Measurements from ENCODE around the gene AP4S1.
"Not testable (repeated sequence)": the region's sequence is repeated elsewhere in the genome, so short reads cannot be mapped to it uniquely, and the experiment has no call there.

AP4S1 gene

DNA sequence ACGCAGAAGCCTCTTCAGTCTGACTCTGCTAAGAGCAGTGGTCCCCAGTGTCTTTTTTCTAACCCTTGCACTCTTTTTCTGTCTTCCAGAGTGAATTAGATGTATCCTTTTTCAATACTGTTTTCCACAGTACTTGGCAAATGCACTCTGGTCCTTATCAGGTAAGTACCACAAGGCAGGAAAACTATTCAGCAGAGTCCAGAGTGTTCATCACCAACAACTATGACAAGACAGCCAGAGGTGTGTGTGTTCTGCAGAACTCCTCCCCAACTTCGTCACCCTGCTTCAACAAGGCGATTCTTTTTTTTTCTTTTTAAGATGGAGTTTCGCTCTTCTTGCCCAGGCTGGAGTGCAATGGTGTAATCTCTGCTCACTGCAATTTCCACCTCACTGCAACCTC lies 55.0 kb downstream of the AP4S1 start:
- Histone ChIP-seq H3K9ac (ENCODE audit: low read depth in 1 of 2, low read length in 2 of 2) (no peak overlapping the region), H3K36me3 (ENCODE audit: control insufficient read depth in 1 of 2, insufficient read depth in 2 of 2, low read length in 2 of 2) (peaks cover 0 to 8% of the 10 kb centered on the region in 2 donors)

DNA sequence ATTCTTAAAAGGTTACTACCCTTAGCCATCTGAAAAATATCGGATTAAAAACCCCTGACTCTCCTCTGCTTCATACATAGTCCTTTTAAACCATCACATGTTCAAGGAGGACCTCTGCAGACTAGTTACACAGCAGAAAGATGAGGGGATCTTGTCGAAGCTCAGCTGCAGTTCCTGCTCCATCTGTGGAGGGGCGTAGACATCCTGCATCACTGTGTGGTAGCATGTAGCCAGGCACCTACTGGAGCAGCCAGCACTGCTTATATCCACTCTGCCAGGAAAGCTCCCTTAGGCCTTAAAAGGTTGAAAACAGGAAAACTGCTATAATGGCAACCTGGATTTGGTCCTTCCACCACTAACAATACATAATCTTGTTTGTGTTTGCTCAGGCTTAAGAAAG lies 58.3 kb downstream of the AP4S1 start:
- Histone ChIP-seq H3K4me1 (ENCODE audit: control insufficient read depth in 1 of 2, insufficient read depth in 2 of 2, low read length in 2 of 2) (peaks cover 0 to 7% of the 10 kb centered on the region in 2 donors), H3K9ac (ENCODE audit: low read depth in 1 of 2, low read length in 2 of 2) (no peak overlapping the region), H3K9me3 (ENCODE audit: control insufficient read depth in 1 of 2, low read length in 2 of 2) (no peaks in the 10 kb centered on the region), H3K36me3 (ENCODE audit: control insufficient read depth in 1 of 2, insufficient read depth in 2 of 2, low read length in 2 of 2) (peaks cover 0 to 8% of the 10 kb centered on the region in 2 donors), H3K27ac (ENCODE audit: low read depth, low read length) (no peak overlapping the region), H3K27me3 (ENCODE audit: control insufficient read depth in 1 of 2, insufficient read depth in 2 of 2, low read length in 2 of 2) (no peaks in the 10 kb centered on the region), H3K4me3 (ENCODE audit: low read depth in 1 of 2, low read length in 2 of 2) (no peak overlapping the region)

More for the DNA sequence above, 55.0 kb downstream of the AP4S1 start:
- no peaks in the 10 kb centered on the region for H3K27me3 ChIP-seq (ENCODE audit: control insufficient read depth in 1 of 2, insufficient read depth in 2 of 2, low read length in 2 of 2)
- H3K27ac ChIP-seq (ENCODE audit: low read depth, low read length): no peak overlapping the region
- H3K4me1 ChIP-seq (ENCODE audit: control insufficient read depth in 1 of 2, insufficient read depth in 2 of 2, low read length in 2 of 2): peaks cover 0 to 7% of the 10 kb centered on the region in 2 donors
- no peak overlapping the region for H3K4me3 ChIP-seq (ENCODE audit: low read depth in 1 of 2, low read length in 2 of 2)
- H3K9me3 ChIP-seq (ENCODE audit: control insufficient read depth in 1 of 2, low read length in 2 of 2): no peaks in the 10 kb centered on the region

- no peak overlapping the region for H3K27ac ChIP-seq (ENCODE audit: low read depth, low read length)
- no peaks in the 10 kb centered on the region for H3K9me3 ChIP-seq (ENCODE audit: control insufficient read depth in 1 of 2, low read length in 2 of 2)
- no peak overlapping the region for H3K9ac ChIP-seq (ENCODE audit: low read depth in 1 of 2, low read length in 2 of 2)
- no peaks in the 10 kb centered on the region for H3K27me3 ChIP-seq (ENCODE audit: control insufficient read depth in 1 of 2, insufficient read depth in 2 of 2, low read length in 2 of 2)
- peaks cover 0 to 8% of the 10 kb centered on the region in 2 donors for H3K36me3 ChIP-seq (ENCODE audit: control insufficient read depth in 1 of 2, insufficient read depth in 2 of 2, low read length in 2 of 2)
- peaks cover 0 to 7% of the 10 kb centered on the region in 2 donors for H3K4me1 ChIP-seq (ENCODE audit: control insufficient read depth in 1 of 2, insufficient read depth in 2 of 2, low read length in 2 of 2)
- H3K4me3 ChIP-seq (ENCODE audit: low read depth in 1 of 2, low read length in 2 of 2): no peak overlapping the region
These were observed 58.9 kb downstream of the AP4S1 start for GRCh38 chr14:31084385-31084784.

DNA sequence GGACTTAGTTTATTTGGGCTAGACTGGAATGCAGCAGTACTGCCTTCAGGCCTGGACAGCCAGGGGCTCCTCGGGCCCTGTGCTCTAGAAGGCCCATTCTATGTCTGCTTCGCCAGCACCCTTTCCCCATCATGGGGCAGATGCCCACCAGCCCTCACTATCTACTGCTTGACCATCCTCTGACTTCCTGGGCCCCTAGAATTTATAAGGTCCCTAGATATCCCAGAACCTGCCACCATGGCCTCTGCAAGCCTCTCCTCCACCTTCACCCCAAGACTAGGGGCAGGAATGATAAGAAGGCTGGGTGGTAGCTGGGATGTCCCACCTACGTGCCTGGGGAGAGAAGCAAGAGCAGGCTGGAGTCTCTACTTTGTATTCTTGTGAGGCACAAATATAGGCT lies 59.6 kb downstream of the AP4S1 start:
- peaks cover 0 to 4% of the 10 kb centered on the region in 2 donors for H3K4me1 ChIP-seq (ENCODE audit: control insufficient read depth in 1 of 2, insufficient read depth in 2 of 2, low read length in 2 of 2)
- H3K27me3 ChIP-seq (ENCODE audit: control insufficient read depth in 1 of 2, insufficient read depth in 2 of 2, low read length in 2 of 2): no peaks in the 10 kb centered on the region
- no peak overlapping the region for H3K9ac ChIP-seq (ENCODE audit: low read depth in 1 of 2, low read length in 2 of 2)
- H3K36me3 ChIP-seq (ENCODE audit: control insufficient read depth in 1 of 2, insufficient read depth in 2 of 2, low read length in 2 of 2): peaks cover 0 to 8% of the 10 kb centered on the region in 2 donors
- no peak overlapping the region for H3K27ac ChIP-seq (ENCODE audit: low read depth, low read length)
- H3K4me3 ChIP-seq (ENCODE audit: low read depth in 1 of 2, low read length in 2 of 2): no peak overlapping the region
- no peaks in the 10 kb centered on the region for H3K9me3 ChIP-seq (ENCODE audit: control insufficient read depth in 1 of 2, low read length in 2 of 2)

GRCh38 chr14:31086466-31086865 lies 61.0 kb downstream of the AP4S1 start:
- not testable (repeated sequence) for H3K4me3 ChIP-seq (ENCODE audit: low read depth in 1 of 2, low read length in 2 of 2); H3K9ac ChIP-seq (ENCODE audit: low read depth in 1 of 2, low read length in 2 of 2); H3K9me3 ChIP-seq (ENCODE audit: control insufficient read depth in 1 of 2, low read length in 2 of 2); H3K36me3 ChIP-seq (ENCODE audit: control insufficient read depth in 1 of 2, insufficient read depth in 2 of 2, low read length in 2 of 2); H3K27ac ChIP-seq (ENCODE audit: low read depth, low read length); H3K27me3 ChIP-seq (ENCODE audit: control insufficient read depth in 1 of 2, insufficient read depth in 2 of 2, low read length in 2 of 2)
- H3K4me1 ChIP-seq (ENCODE audit: control insufficient read depth in 1 of 2, insufficient read depth in 2 of 2, low read length in 2 of 2): peaks cover 10 to 12% of the 10 kb centered on the region in 2 donors

DNA sequence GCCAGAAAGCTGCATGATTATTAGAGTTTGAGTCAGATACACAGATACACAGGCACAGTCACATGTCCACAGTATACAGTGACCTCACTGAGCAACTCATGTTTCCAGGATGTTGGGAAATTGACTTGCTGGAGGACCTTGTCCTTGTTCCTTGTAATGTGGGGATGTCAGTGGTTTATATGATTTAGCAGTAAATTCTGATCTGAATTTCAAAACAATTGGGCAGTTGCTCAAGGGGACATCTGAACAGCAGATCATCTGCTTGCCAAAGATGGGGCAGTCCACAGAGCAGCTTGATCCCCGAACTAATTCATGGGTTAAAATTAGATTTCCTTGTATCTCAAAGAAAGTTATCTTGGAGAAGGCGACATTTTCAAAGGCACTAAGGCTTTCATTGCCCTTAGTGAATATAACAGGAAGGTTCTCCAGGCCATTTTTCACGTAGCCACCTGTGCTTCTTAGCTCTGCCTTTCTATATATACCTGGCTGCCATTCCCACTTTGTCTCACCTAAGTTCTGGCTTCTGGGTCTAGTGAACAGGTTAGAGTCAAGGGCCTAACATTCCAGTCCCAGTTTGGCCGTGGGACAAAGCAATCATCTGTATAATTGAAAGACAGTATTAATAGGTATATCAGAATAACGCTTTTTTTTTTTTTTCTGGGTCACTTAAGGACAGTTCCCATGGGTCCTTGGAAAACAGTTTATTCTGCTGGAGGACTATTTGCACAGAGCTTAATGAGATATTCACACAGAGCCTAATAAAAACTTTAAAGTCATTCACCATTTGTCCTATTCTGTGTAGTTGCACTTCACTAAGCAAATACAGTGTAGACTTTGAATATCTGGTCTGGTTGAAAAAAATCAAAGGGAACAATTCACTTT lies 65.7 kb downstream of the AP4S1 start:
- H3K4me3 ChIP-seq (ENCODE audit: low read depth in 1 of 2, low read length in 2 of 2): no peak overlapping the region
- H3K27ac ChIP-seq (ENCODE audit: low read depth, low read length): peak overlapping the region; percentile 3
- H3K36me3 ChIP-seq (ENCODE audit: control insufficient read depth in 1 of 2, insufficient read depth in 2 of 2, low read length in 2 of 2): no peaks in the 10 kb centered on the region
- H3K4me1 ChIP-seq (ENCODE audit: control insufficient read depth in 1 of 2, insufficient read depth in 2 of 2, low read length in 2 of 2): peaks cover 10 to 18% of the 10 kb centered on the region in 2 donors
- no peaks in the 10 kb centered on the region for H3K27me3 ChIP-seq (ENCODE audit: control insufficient read depth in 1 of 2, insufficient read depth in 2 of 2, low read length in 2 of 2)
- H3K9ac ChIP-seq (ENCODE audit: low read depth in 1 of 2, low read length in 2 of 2): no peak overlapping the region
- no peaks in the 10 kb centered on the region for H3K9me3 ChIP-seq (ENCODE audit: control insufficient read depth in 1 of 2, low read length in 2 of 2)

DNA sequence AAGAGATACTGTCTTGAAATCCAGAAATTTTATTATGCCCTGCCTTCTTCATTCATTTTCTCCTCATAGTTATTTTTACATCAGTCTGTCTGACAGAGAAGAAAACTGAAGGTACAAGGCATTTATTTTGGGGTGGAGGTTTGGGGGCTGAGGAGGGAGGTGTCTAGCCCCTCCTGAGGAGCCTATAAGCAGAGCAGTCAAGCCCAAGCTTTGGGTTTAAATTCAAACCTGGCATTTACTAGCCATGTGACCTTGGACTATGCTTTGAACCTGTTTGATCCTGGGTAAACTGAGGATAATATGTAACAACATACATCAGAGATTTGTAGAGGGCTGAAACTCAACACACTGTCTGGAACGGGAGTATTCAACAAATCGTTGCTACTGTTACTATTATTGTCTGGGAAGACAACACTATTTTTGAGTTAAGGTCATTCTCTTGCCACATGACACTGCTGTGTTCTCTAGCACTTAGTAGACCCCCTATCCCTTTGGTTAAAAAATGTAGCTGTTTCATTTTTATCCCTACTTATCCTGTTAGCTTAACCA lies 66.8 kb downstream of the AP4S1 start:
- Histone ChIP-seq H3K4me3 (ENCODE audit: low read depth in 1 of 2, low read length in 2 of 2) (no peak overlapping the region), H3K27me3 (ENCODE audit: control insufficient read depth in 1 of 2, insufficient read depth in 2 of 2, low read length in 2 of 2) (no peaks in the 10 kb centered on the region), H3K9me3 (ENCODE audit: control insufficient read depth in 1 of 2, low read length in 2 of 2) (no peaks in the 10 kb centered on the region), H3K9ac (ENCODE audit: low read depth in 1 of 2, low read length in 2 of 2) (no peak overlapping the region), H3K36me3 (ENCODE audit: control insufficient read depth in 1 of 2, insufficient read depth in 2 of 2, low read length in 2 of 2) (peaks cover 0 to 5% of the 10 kb centered on the region in 2 donors), H3K27ac (ENCODE audit: low read depth, low read length) (no peak overlapping the region), H3K4me1 (ENCODE audit: control insufficient read depth in 1 of 2, insufficient read depth in 2 of 2, low read length in 2 of 2) (peaks cover 10 to 18% of the 10 kb centered on the region in 2 donors)

DNA sequence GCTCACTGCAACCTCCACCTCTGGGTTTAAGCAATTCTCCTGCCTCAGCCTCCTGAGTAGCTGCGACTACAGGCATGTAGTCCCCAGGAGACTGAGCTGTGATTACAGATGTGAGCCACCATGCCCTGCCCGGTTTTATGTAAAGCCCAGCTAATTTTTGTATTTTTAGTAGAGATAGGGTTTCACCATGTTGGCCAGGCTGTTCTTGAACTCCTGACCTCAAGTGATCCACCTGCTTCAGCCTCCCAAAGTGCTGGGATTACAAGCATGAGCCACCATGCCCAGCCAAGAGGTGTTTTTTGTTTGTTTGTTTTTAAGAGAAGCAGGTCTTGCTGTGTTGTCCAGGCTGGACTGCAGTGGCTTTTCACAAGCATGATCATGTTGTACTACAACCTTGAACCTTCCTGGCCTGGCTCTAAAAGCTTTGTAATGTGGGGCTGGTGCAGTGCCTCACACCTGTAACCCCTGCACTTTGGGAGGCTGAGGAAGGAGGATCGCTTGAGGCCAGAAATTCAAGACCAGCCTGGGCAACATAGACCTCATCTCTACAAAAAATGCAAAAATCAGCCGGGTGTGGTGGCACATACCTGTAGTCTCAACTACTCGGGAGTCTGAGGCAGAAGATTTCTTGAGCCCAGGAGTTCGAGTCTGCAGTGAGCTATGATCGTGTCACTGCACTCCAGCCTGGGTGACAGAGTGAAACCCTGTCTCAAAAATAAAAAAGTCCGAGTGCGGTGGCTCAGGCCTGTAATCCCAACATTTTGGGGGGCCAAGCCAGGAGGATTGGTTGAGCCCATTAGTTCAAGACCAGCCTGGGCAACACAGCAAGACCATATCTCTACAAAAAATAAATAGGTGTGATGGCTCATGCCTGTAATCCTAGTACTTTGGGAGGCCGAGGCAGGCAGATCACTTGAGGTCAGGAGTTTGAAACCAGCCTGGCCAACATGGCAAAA lies 68.7 kb downstream of the AP4S1 start:
- peaks cover 10 to 18% of the 10 kb centered on the region in 2 donors for H3K4me1 ChIP-seq (ENCODE audit: control insufficient read depth in 1 of 2, insufficient read depth in 2 of 2, low read length in 2 of 2)
- H3K36me3 ChIP-seq (ENCODE audit: control insufficient read depth in 1 of 2, insufficient read depth in 2 of 2, low read length in 2 of 2): peaks cover 7 to 21% of the 10 kb centered on the region in 2 donors
- not testable (repeated sequence) for H3K9ac ChIP-seq (ENCODE audit: low read depth in 1 of 2, low read length in 2 of 2); H3K9me3 ChIP-seq (ENCODE audit: control insufficient read depth in 1 of 2, low read length in 2 of 2); H3K27me3 ChIP-seq (ENCODE audit: control insufficient read depth in 1 of 2, insufficient read depth in 2 of 2, low read length in 2 of 2); H3K27ac ChIP-seq (ENCODE audit: low read depth, low read length); H3K4me3 ChIP-seq (ENCODE audit: low read depth in 1 of 2, low read length in 2 of 2)

DNA sequence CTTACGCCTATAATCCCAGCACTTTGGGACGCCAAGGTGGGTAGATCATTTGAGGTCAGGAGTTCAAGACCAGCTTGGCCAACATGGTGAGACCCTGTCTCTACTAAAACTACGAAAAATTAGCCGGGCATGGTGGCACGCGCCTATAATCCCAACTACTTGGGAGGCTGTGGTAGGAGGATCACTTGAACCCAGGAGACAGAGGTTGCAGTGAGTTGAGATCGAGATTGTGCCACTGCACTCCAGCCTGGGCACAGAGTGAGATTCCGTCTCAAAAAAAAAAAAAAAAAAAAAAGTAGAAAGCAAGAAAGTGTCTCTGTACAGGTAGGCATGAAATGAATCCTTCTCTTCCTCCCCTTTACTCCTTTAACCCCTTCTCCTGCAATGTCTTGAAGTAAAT lies 70.4 kb downstream of the AP4S1 start:
- Histone ChIP-seq H3K4me1 (ENCODE audit: control insufficient read depth in 1 of 2, insufficient read depth in 2 of 2, low read length in 2 of 2) (peaks cover 5 to 12% of the 10 kb centered on the region in 2 donors), H3K36me3 (ENCODE audit: control insufficient read depth in 1 of 2, insufficient read depth in 2 of 2, low read length in 2 of 2) (peaks cover 15 to 37% of the 10 kb centered on the region in 2 donors)
- H3K27me3 ChIP-seq (ENCODE audit: control insufficient read depth in 1 of 2, insufficient read depth in 2 of 2, low read length in 2 of 2); H3K4me3 ChIP-seq (ENCODE audit: low read depth in 1 of 2, low read length in 2 of 2); H3K9ac ChIP-seq (ENCODE audit: low read depth in 1 of 2, low read length in 2 of 2); H3K27ac ChIP-seq (ENCODE audit: low read depth, low read length); H3K9me3 ChIP-seq (ENCODE audit: control insufficient read depth in 1 of 2, low read length in 2 of 2): not testable (repeated sequence)

Measured in duodenal mucosa (tissue), 2 donors.